DND-41 (cell line): ENCODE data around the gene DOK6.

Experiments
- EZH2 ChIP-seq: IDR thresholded peaks from 3 replicates; pipeline ENCODE4 v1.6.1; 2012; ENCODE audit warnings: borderline replicate concordance, low read depth, mild to moderate bottlenecking, moderate library complexity, low read length, inconsistent platforms; ENCODE audit not compliant: severe bottlenecking
- TF ChIP-seq, protein P1 (sequence below): IDR thresholded peaks from 2 replicates; pipeline ENCODE4 v1.5.1; 2012; ENCODE audit warnings: borderline replicate concordance, low read length, moderate library complexity, mild to moderate bottlenecking; ENCODE audit not compliant: poor library complexity, severe bottlenecking; ENCODE audit errors: extremely low read depth

DNA sequence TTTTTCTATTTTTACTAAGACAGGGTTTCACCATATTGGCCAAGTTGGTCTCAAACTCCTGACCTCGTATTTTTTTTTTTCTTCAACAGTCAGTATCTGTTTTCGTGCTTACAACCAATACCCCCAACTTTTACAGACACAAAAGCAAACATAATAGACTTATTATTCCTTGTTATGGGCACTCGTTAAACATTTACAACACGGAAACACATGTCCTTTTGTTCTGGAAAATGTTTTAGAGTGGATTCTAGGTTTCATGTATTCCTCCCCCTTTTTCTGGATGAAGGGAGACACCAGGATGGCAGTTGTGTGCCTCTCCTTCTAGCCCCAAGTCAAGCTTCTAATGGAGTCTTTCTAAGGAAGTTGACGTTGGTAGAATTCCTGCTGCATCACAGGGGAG, 458.2 kb downstream of the DOK6 start:
- TF ChIP-seq, protein P1, sequence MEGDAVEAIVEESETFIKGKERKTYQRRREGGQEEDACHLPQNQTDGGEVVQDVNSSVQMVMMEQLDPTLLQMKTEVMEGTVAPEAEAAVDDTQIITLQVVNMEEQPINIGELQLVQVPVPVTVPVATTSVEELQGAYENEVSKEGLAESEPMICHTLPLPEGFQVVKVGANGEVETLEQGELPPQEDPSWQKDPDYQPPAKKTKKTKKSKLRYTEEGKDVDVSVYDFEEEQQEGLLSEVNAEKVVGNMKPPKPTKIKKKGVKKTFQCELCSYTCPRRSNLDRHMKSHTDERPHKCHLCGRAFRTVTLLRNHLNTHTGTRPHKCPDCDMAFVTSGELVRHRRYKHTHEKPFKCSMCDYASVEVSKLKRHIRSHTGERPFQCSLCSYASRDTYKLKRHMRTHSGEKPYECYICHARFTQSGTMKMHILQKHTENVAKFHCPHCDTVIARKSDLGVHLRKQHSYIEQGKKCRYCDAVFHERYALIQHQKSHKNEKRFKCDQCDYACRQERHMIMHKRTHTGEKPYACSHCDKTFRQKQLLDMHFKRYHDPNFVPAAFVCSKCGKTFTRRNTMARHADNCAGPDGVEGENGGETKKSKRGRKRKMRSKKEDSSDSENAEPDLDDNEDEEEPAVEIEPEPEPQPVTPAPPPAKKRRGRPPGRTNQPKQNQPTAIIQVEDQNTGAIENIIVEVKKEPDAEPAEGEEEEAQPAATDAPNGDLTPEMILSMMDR = no peak
- TF ChIP-seq EZH2 = no peak
